Heart right ventricle (tissue), 16 donors: ENCODE data around the gene CLDN6. TPM values are rescaled to one million over a fixed set of nuclear protein-coding genes. Genes with fewer than 3 reads are reported as not detected.
A peak's percentile ranks its signal among the peaks of the same experiment; 100 is the strongest.

Experiments used
- ATAC-seq, 8 donors: fragments of 200-7000 bp; cut with Tn5 transposase; one replicate each; pipeline ENCODE4 v1.9.1; 2020; ENCODE audit warnings: mild to moderate bottlenecking in 8 of 8, moderate library complexity in 8 of 8, moderate number of reproducible peaks in 1 of 8
- DNase-seq, 2 donors: peaks; one replicate each; pipeline ENCODE4 v3.0.0-alpha.2; 2020
- H3K27ac ChIP-seq, 10 donors: fragments of 200-600 bp; sonication (generic) in 2 of 10; one replicate each; pipeline versions ENCODE4 v1.5.0 to v1.8.0; 2020 to 2022; ENCODE audit warnings: mild to moderate bottlenecking in 3 of 10
- H3K27me3 ChIP-seq, 7 donors: fragments of 200-600 bp; one replicate each; pipeline ENCODE4 v1.8.0; 2021 to 2022; ENCODE audit warnings: mild to moderate bottlenecking in 2 of 7
- H3K36me3 ChIP-seq, 9 donors: fragments of 200-600 bp; sonication (generic) in 1 of 9; one replicate each; pipeline versions ENCODE4 v1.5.0 to v1.8.0; 2020 to 2022; ENCODE audit warnings: mild to moderate bottlenecking in 2 of 9
- H3K4me1 ChIP-seq, 9 donors: fragments of 200-600 bp; sonication (generic) in 1 of 9; one replicate each; pipeline versions ENCODE4 v1.5.0 to v1.8.0; 2020 to 2022; ENCODE audit warnings: mild to moderate bottlenecking in 4 of 9
- H3K4me3 ChIP-seq, 10 donors: fragments of 200-600 bp; sonication (generic) in 2 of 10; one replicate each; pipeline versions ENCODE4 v1.5.0 to v1.8.0; 2020 to 2022; ENCODE audit warnings: mild to moderate bottlenecking in 7 of 10, moderate library complexity in 2 of 10
- H3K9me3 ChIP-seq, 11 donors: fragments of 200-600 bp in 10 of 11; sonication (generic) in 2 of 11; one replicate each; pipeline versions ENCODE4 v1.5.0 to v1.8.0; 2013 to 2022; ENCODE audit warnings: mild to moderate bottlenecking in 2 of 11, control low read depth in 1 of 11, moderate library complexity in 1 of 11
- WGBS, 2 donors: extraction: QIAGEN DNeasy Blood & Tissue Kit; methylation state at CpG; one replicate each; pipeline ENCODE4 v1.1.7; 2013; ENCODE audit warnings: inconsistent platforms in 1 of 2; 5-methylcytosine and 5-hydroxymethylcytosine counted together
- intact Hi-C, 10 donors: fragments of 100-400 bp; cut with DNase I; formaldehyde crosslinking; loops; one replicate each; pipeline versions ENCODE4 v1.11.1 to v1.14.2; 2022
- long read RNA-seq, 3 donors: library from polyadenylated mRNA; unstranded; transcript quantifications; one replicate each; pipeline ENCODE4 v2.0.0, GENCODE V29; 2020 to 2021
- polyA plus RNA-seq, 2 donors: library from polyadenylated mRNA; stranded (reverse); fragments of 200-250 nt; gene quantifications; one replicate each; pipeline ENCODE4 v1.2.3, GENCODE V29; 2013
- total RNA-seq, 10 donors: library from RNA; stranded (reverse); fragmentation: NEBNext Ultra II Directional in 3 of 10; extraction: Animal tissue kit (Norgen Biotek cat#: 25700) in 3 of 10; gene quantifications; one replicate each; pipeline versions ENCODE4 v1.2.1 to v1.2.4, GENCODE V29; 2021 to 2023
- TF ChIP-seq, protein P1 (sequence below), 9 donors: fragments of 200-600 bp; sonication (generic) in 2 of 9; IDR thresholded peaks; one replicate each; pipeline versions ENCODE4 v1.5.0 to v1.8.0; 2021 to 2022; ENCODE audit warnings: antibody characterized with exemption in 9 of 9, mild to moderate bottlenecking in 5 of 9, moderate library complexity in 1 of 9
- donor health status: Arrhythmogenic right ventricular cardiomyopathy.
- donor health status: ischemic (EF 13 %, LVEDD 7.1; RV severe dilation, severe dysfunction).
- donor health status: healthy with polysubstance abuse.
- donor health status: DM: no; HTN: yes; CAD: no.
- donor health status: DM: no; HTN: no; CAD: no.
- donor health status: ischemic (EF 25% LVEDD 6.9; RV normal size, moderate dysfunction).
- donor health status: ischemic (EF 25% LVEDD 5.7; RV mildly dilated, moderate dysfunction).
- donor health status: healthy.
- donor health status: DM: yes; HTN: yes; CAD: no.
- donor health status: Ischemic cardiomyopathy.
- donor health status: ischemic (EF 35%, LVEDD 5.7; RV mildly dilated, moderate dysfunction).
- donor health status: nonischemic (EF 11% LVEDD 7.7; RV severe dilation, severe dysfunction).
- donor health status: DM: yes; HTN: yes; CAD: no.
- donor health status: PGD.
- donor health status: ischemic (EF 29% LVEDD 5.4; RV normal size, mild dysfunction).
- donor health status: nonischemic (EF 23%, LVEDD 6.1; RV moderate dilation, normal function).

Gene CLDN6, protein sequence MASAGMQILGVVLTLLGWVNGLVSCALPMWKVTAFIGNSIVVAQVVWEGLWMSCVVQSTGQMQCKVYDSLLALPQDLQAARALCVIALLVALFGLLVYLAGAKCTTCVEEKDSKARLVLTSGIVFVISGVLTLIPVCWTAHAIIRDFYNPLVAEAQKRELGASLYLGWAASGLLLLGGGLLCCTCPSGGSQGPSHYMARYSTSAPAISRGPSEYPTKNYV
- under 1 TPM in 1 of 10 donors, not detected in 9; 0.28 TPM for total RNA-seq
- under 1 TPM in 1 of 2 donors, not detected in 1; 0.03 TPM for polyA plus RNA-seq
- long read RNA-seq, donor 1: 0 reads
- long read RNA-seq, donor 2: 0 reads
- long read RNA-seq, donor 3: 0 reads

DNA sequence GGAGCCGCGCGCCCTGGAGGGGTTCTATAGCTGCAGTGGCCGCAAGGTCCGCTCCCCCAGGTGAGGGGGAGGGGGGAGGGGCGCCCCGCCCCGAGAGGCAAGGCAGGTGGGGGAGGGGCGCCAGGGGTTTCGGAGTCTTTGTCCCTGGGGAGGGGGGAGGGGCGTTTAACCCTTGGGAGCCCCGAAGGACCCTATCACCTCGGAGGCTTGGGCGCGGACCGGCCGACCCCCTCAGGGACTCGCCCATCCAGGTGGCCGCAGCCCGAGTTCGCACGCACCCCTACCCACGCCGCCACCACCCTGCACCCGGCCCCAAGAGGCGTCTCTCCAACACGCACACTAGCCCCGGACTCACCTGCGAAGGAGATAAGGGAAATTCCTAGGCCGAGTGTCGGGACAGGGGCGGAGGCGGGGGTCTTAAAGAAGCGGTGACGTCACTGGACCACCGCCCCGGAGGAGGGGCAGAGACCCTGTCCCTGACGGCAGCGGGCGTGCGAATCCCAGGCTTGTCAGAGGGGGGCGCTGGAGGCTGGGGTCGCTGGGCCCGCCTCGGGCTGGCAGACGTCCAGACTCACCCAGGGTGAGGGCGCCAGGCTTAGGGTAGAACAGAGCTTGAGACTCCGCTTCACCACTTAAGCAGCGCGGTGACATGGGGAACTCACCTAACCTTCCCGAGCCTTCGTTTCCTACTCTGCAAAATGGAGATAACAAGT, at the start of gene CLDN6:
TSS of gene CLDN6 (minus strand) at position 390 of the 713 bp plus-strand sequence. CDS start 2,162 bp downstream, outside the sequence.
- intact Hi-C loops: no loop called here
- H3K4me1 ChIP-seq: peaks cover 15 to 48% (median 41%) of the 10 kb centered on the region in 9 donors
- no peaks in the 10 kb centered on the region for H3K36me3 ChIP-seq
- H3K27me3 ChIP-seq: peaks cover 19 to 57% (median 36%) of the 10 kb centered on the region in 7 donors
- WGBS, 2 donors: 8 to 9% methylated on average over 49 to 52 of the region's 52 CpGs
- TF ChIP-seq, protein P1, sequence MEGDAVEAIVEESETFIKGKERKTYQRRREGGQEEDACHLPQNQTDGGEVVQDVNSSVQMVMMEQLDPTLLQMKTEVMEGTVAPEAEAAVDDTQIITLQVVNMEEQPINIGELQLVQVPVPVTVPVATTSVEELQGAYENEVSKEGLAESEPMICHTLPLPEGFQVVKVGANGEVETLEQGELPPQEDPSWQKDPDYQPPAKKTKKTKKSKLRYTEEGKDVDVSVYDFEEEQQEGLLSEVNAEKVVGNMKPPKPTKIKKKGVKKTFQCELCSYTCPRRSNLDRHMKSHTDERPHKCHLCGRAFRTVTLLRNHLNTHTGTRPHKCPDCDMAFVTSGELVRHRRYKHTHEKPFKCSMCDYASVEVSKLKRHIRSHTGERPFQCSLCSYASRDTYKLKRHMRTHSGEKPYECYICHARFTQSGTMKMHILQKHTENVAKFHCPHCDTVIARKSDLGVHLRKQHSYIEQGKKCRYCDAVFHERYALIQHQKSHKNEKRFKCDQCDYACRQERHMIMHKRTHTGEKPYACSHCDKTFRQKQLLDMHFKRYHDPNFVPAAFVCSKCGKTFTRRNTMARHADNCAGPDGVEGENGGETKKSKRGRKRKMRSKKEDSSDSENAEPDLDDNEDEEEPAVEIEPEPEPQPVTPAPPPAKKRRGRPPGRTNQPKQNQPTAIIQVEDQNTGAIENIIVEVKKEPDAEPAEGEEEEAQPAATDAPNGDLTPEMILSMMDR (IDR thresholded peaks at IDR 0.05): peak in 4 of 9 donors; percentile 18 to 27 (median 24)
- H3K9me3 ChIP-seq: no peaks in the 10 kb centered on the region
- H3K27ac ChIP-seq: no peak within 1 kb of the TSS
- no peak for ATAC-seq
- H3K4me3 ChIP-seq: no peak within 1 kb of the TSS
- DNase-seq: no peak

DNA sequence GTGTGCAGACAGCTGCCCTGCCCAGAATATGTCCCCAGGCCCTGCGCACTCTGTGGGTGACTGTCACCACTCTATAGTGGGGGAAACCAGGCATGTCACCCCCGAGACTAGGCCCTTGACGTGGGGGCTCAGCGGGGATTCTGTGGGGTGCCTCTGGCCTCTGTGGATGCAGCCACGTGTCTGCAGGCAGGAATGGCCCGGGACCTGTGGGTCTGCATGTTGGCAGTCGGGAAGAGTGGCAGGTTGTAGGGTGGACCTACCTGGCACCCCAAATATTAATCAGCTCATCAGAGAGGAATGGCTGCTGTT, 48.4 kb upstream of the CLDN6 start:
- DNase-seq: no peak
- Histone ChIP-seq H3K36me3 (peaks cover 0 to 26% (median 0%) of the 10 kb centered on the region in 9 donors), H3K4me1 (peaks cover 3 to 40% (median 14%) of the 10 kb centered on the region in 9 donors), H3K4me3 (peak overlapping the region in 9 of 10 donors; percentile 43 to 71 (median 65)), H3K27me3 (no peaks in the 10 kb centered on the region), H3K9me3 (no peaks in the 10 kb centered on the region), H3K27ac (peak overlapping the region; percentile 81 to 94 (median 88))
- WGBS, 2 donors: 42 to 76% methylated on average over 7 of the region's 7 CpGs
- intact Hi-C loops: loop anchor here in 1 of 10 donors (5.0 kb wide), 1 partner anchor 36 kb away; no protein-coding TSS in a partner anchor
- TF ChIP-seq, protein P1 (IDR thresholded peaks at IDR 0.05): no peak
- no peak for ATAC-seq

DNA sequence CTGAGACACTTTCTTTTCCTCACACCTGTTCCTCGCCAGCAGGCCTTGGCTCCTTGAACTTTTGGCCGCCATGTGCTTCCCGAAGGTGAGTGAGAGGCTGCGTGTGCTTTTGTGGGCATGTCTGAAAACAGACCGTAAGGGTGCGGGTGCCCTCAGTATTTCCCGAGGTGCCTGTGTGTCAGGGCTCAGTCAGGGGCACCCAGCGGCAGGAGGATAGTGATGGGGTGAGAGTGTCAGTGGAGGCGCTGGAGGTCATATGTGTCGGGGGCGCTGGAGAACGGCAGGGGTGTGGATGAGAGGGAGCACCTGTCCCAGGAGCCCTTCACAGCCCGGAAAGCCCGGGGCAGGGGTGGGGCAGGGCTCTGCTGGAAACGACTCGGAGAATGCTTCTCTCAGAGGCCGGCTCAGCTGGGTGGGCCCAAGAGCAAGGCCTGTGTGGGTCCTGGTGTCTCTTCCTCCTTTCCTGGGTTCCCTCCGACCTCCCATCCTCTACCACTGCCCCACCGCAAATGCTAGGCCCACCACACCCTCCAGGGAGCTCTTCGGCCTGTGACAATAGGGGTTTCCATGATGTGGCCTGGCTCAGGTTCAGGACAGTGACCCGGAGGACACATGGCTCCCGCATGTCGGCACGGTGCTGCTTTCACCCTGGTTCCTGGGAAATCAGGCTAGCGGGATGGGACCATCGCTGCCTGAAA, 47.9 kb upstream of the CLDN6 start:
- intact Hi-C loops: loop anchor here in 2 of 10 donors (2.0 to 5.0 kb wide), 2 partner anchors 21 to 36 kb away; no protein-coding TSS in a partner anchor
- ATAC-seq (peak in 7 of 8 donors; percentile 11 to 45 (median 36)), DNase-seq (no peak)
- no peaks in the 10 kb centered on the region for H3K27me3 ChIP-seq
- no peaks in the 10 kb centered on the region for H3K9me3 ChIP-seq
- peaks cover 3 to 45% (median 14%) of the 10 kb centered on the region in 9 donors for H3K4me1 ChIP-seq
- H3K36me3 ChIP-seq: peaks cover 0 to 26% (median 0%) of the 10 kb centered on the region in 9 donors
- TF ChIP-seq, protein P1 (IDR thresholded peaks at IDR 0.05): no peak
- peak overlapping the region; percentile 81 to 94 (median 88) for H3K27ac ChIP-seq
- H3K4me3 ChIP-seq: peak overlapping the region; percentile 1 to 71 (median 62)
- 48 to 59% methylated on average over 26 of the region's 26 CpGs for WGBS, 2 donors
